Measurements from ENCODE around the gene FLT4. TPM values are rescaled to one million over a fixed set of nuclear protein-coding genes. Genes with fewer than 3 reads are reported as not detected.

The FLT4 gene
- total RNA-seq, 1 donor from 2014 or later: not detected

- Mint-ChIP-seq H3K9me3 (no peaks in the 10 kb centered on the region), H3K4me1 (no peaks in the 10 kb centered on the region), H3K27me3 (no peaks in the 10 kb centered on the region), H3K36me3 (ENCODE audit: low read depth) (no peaks in the 10 kb centered on the region), H3K27ac (no peak overlapping the region), H3K4me3 (no peak overlapping the region)
- DNase-seq (no peak), ATAC-seq (ENCODE audit: low read depth) (no peak)
- ChIA-PET POLR2A (no interaction called here), CTCF (no interaction called here)
- intact Hi-C loops (cut with micrococcal nuclease): no loop called here
- TF ChIP-seq CTCF (IDR thresholded peaks at IDR 0.05): no peak
These were observed 13.4 kb downstream of the FLT4 start for GRCh38 chr5:180636016-180636402.

GRCh38 chr5:180633283-180634177, 15.9 kb downstream of the FLT4 start:
- ChIA-PET CTCF (no interaction called here), POLR2A (no interaction called here)
- no peak overlapping the region for H3K4me3 Mint-ChIP-seq
- TF ChIP-seq CTCF (IDR thresholded peaks at IDR 0.05): no peak
- DNase-seq (no peak), ATAC-seq (ENCODE audit: low read depth) (no peak)
- no peaks in the 10 kb centered on the region for H3K36me3 Mint-ChIP-seq (ENCODE audit: low read depth)
- intact Hi-C loops (cut with micrococcal nuclease): no loop called here
- H3K4me1 Mint-ChIP-seq: no peaks in the 10 kb centered on the region
- no peaks in the 10 kb centered on the region for H3K27me3 Mint-ChIP-seq
- no peak overlapping the region for H3K27ac Mint-ChIP-seq
- no peaks in the 10 kb centered on the region for H3K9me3 Mint-ChIP-seq

DNA sequence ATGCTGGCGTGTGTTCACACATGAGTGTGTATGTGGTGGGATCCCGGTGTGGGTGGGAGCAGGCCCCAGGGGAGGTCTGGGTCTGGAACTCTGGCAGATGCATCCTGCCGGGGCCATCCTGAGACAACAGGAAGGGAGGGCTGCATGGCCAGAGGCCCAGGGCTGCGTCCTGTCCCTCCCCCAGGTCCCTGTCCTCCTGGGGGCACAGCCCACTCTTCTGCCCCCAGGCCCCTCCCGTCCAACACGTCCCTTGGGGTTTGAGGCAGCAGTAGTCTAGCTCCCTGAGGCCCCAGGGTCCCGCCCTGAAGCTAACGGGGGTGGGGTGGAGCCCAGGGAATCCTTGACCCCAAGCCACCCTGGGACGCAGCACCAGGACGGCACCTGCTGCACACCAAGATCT, 16.6 kb downstream of the FLT4 start:
- Mint-ChIP-seq H3K9me3 (no peaks in the 10 kb centered on the region), H3K4me3 (no peak overlapping the region), H3K27me3 (no peaks in the 10 kb centered on the region), H3K4me1 (no peaks in the 10 kb centered on the region), H3K27ac (no peak overlapping the region), H3K36me3 (ENCODE audit: low read depth) (no peaks in the 10 kb centered on the region)
- no peak for TF ChIP-seq CTCF (IDR thresholded peaks at IDR 0.05)
- CTCF ChIA-PET: no interaction called here
- DNase-seq (no peak), ATAC-seq (ENCODE audit: low read depth) (no peak)
- POLR2A ChIA-PET: no interaction called here
- intact Hi-C loops (cut with micrococcal nuclease): no loop called here

GRCh38 chr5:180631549-180632383, 17.6 kb downstream of the FLT4 start:
- H3K36me3 Mint-ChIP-seq (ENCODE audit: low read depth): no peaks in the 10 kb centered on the region
- ChIA-PET CTCF (no interaction called here), POLR2A (no interaction called here)
- H3K4me1 Mint-ChIP-seq: no peaks in the 10 kb centered on the region
- intact Hi-C loops (cut with micrococcal nuclease): no loop called here
- no peaks in the 10 kb centered on the region for H3K27me3 Mint-ChIP-seq
- DNase-seq (no peak), ATAC-seq (ENCODE audit: low read depth) (no peak)
- TF ChIP-seq CTCF (IDR thresholded peaks at IDR 0.05): no peak
- H3K9me3 Mint-ChIP-seq: no peaks in the 10 kb centered on the region
- H3K4me3 Mint-ChIP-seq: no peak overlapping the region
- no peak overlapping the region for H3K27ac Mint-ChIP-seq

- Mint-ChIP-seq H3K27ac (no peak overlapping the region), H3K27me3 (no peaks in the 10 kb centered on the region), H3K4me3 (no peak overlapping the region), H3K36me3 (ENCODE audit: low read depth) (no peaks in the 10 kb centered on the region), H3K9me3 (no peaks in the 10 kb centered on the region), H3K4me1 (no peaks in the 10 kb centered on the region)
- ATAC-seq (ENCODE audit: low read depth) (no peak), DNase-seq (no peak)
- intact Hi-C loops (cut with micrococcal nuclease): no loop called here
- CTCF ChIA-PET: no interaction called here
- TF ChIP-seq CTCF (IDR thresholded peaks at IDR 0.05): no peak
- POLR2A ChIA-PET: no interaction called here
These were observed 19.0 kb downstream of the FLT4 start for GRCh38 chr5:180630426-180630825.
